CD4-positive, alpha-beta memory T cell (primary cell): ENCODE data around the gene ARHGAP19. TPM values are rescaled to one million over a fixed set of nuclear protein-coding genes. Genes with fewer than 3 reads are reported as not detected.

Experiments
- CTCF ChIA-PET: fragments of 350-600 bp; sonication (Branson Sonifier 250); formaldehyde crosslinking; loops from one replicate; lab custom pipeline; 2021; ENCODE audit warnings: inconsistent platforms; ENCODE audit not compliant: partially characterized antibody; lab: Charles Lee
- POLR2A ChIA-PET: fragments of 350-600 bp; sonication (Branson Sonifier 250); formaldehyde crosslinking; loops from one replicate; lab custom pipeline; 2021; ENCODE audit not compliant: partially characterized antibody; lab: Charles Lee
- DNase-seq, 5 donors: peaks; one replicate each; pipeline versions ENCODE4 v3.0.0 to v3.0.0-alpha.2; 2020 to 2022; ENCODE audit warnings: mixed read lengths in 1 of 5
- H3K27ac ChIP-seq: one replicate; pipeline ENCODE4 v1.7.0; 2013; ENCODE audit warnings: low read depth, low read length
- H3K27me3 ChIP-seq: 2 replicates; pipeline ENCODE4 v1.7.0; 2013; ENCODE audit warnings: mild to moderate bottlenecking, low read length, moderate library complexity; ENCODE audit not compliant: insufficient read depth
- H3K36me3 ChIP-seq: 2 replicates; pipeline ENCODE4 v1.7.0; 2013; ENCODE audit warnings: mild to moderate bottlenecking, low read length, moderate library complexity; ENCODE audit not compliant: insufficient read depth
- H3K4me1 ChIP-seq: 2 replicates; pipeline ENCODE4 v1.7.0; 2013; ENCODE audit warnings: mild to moderate bottlenecking, low read length, moderate library complexity; ENCODE audit not compliant: insufficient read depth
- H3K4me3 ChIP-seq, 2 donors: one replicate each; pipeline ENCODE4 v1.7.0; 2013; ENCODE audit warnings: low read length in 2 of 2, mild to moderate bottlenecking in 1 of 2
- H3K9me3 ChIP-seq, 2 donors: one replicate each; pipeline ENCODE4 v1.7.0; 2013; ENCODE audit warnings: low read length in 2 of 2, control low read depth in 1 of 2; ENCODE audit not compliant: control insufficient read depth in 1 of 2
- H3K27ac Mint-ChIP-seq, 7 donors: one replicate each; pipeline ENCODE4 v1.8.0; 2020 to 2021; ENCODE audit warnings: mixed read lengths in 7 of 7, mild to moderate bottlenecking in 6 of 7, inconsistent platforms in 3 of 7, moderate library complexity in 3 of 7
- H3K27me3 Mint-ChIP-seq, 2 donors: one replicate each; pipeline ENCODE4 v1.8.0; 2020 to 2021; ENCODE audit warnings: mixed read lengths in 2 of 2
- H3K36me3 Mint-ChIP-seq, 2 donors: one replicate each; pipeline ENCODE4 v1.8.0; 2020 to 2021; ENCODE audit warnings: mixed read lengths in 2 of 2, inconsistent platforms in 1 of 2, mild to moderate bottlenecking in 1 of 2
- H3K4me1 Mint-ChIP-seq, 4 donors: one replicate each; pipeline ENCODE4 v1.8.0; 2020 to 2021; ENCODE audit warnings: mixed read lengths in 4 of 4, mild to moderate bottlenecking in 1 of 4
- H3K4me3 Mint-ChIP-seq, 8 donors: one replicate each; pipeline ENCODE4 v1.8.0; 2020 to 2021; ENCODE audit warnings: mixed read lengths in 8 of 8, mild to moderate bottlenecking in 7 of 8, moderate library complexity in 6 of 8, inconsistent platforms in 3 of 8
- H3K9me3 Mint-ChIP-seq, 8 donors: one replicate each; pipeline ENCODE4 v1.8.0; 2020 to 2021; ENCODE audit warnings: mixed read lengths in 8 of 8, mild to moderate bottlenecking in 5 of 8, inconsistent platforms in 3 of 8, moderate library complexity in 1 of 8
- intact Hi-C: fragments of 100-400 bp; cut with micrococcal nuclease; formaldehyde crosslinking; loops from one replicate; pipeline ENCODE4 v1.15.1; 2023
- polyA plus RNA-seq, 2 donors: library from polyadenylated mRNA; unstranded; fragments of 300-500 nt; fragmentation: Illumina TruSeq; gene quantifications; one replicate each; pipeline ENCODE4 v1.2.3, GENCODE V29; 2021
- total RNA-seq, 2 experiments: library from RNA; stranded (reverse); gene quantifications; one replicate each; pipeline ENCODE4 v1.2.3, GENCODE V29; 2021

The ARHGAP19 gene
- total and polyA plus RNA-seq, 4 experiments from 2014 or later, result 6.8 to 19.3 (median 13.2) TPM

- no peaks in the 10 kb centered on the region for H3K9me3 Mint-ChIP-seq
Observed at GRCh38 chr10:97224483-97225435, 67.7 kb downstream of the ARHGAP19 start.

GRCh38 chr10:97222326-97222961 is 70.0 kb downstream of the ARHGAP19 start:
- POLR2A ChIA-PET, result no interaction called here

More at GRCh38 chr10:97224483-97225435, 67.7 kb downstream of the ARHGAP19 start:
- Histone ChIP-seq H3K4me3 (no peak overlapping the region), H3K9me3 (no peaks in the 10 kb centered on the region), H3K36me3 (peaks cover 7% of the 10 kb centered on the region), H3K4me1 (no peaks in the 10 kb centered on the region), H3K27me3 (no peaks in the 10 kb centered on the region), H3K27ac (no peak overlapping the region)
- no peak for DNase-seq
- Mint-ChIP-seq H3K27ac (peak overlapping the region in 2 of 7 donors; percentile 5 to 80), H3K36me3 (peaks cover 52 to 58% of the 10 kb centered on the region in 2 donors), H3K4me1 (peaks cover 0 to 5% (median 1%) of the 10 kb centered on the region in 4 donors), H3K27me3 (no peaks in the 10 kb centered on the region), H3K4me3 (no peak overlapping the region)
- POLR2A ChIA-PET, result no interaction called here
- CTCF ChIA-PET, result interaction anchor here (0.8 to 24.1 kb wide), 5 partner anchors 10 to 152 kb away, joined by 3 to 422 read pairs (median 7); no protein-coding TSS in a partner anchor
- intact Hi-C loops, result no loop called here

GRCh38 chr10:97220355-97220754 is 72.1 kb downstream of the ARHGAP19 start:
- no peak overlapping the region for H3K4me3 Mint-ChIP-seq
- CTCF ChIA-PET, result interaction anchor here (0.6 to 24.1 kb wide), 5 partner anchors 13 to 458 kb away, joined by 3 to 422 read pairs (median 6); no protein-coding TSS in a partner anchor
- no peaks in the 10 kb centered on the region for H3K9me3 Mint-ChIP-seq
- no peaks in the 10 kb centered on the region for H3K27me3 Mint-ChIP-seq
- H3K4me1 ChIP-seq, result no peaks in the 10 kb centered on the region
- peaks cover 12 to 16% of the 10 kb centered on the region in 2 donors for H3K36me3 Mint-ChIP-seq
- intact Hi-C loops, result no loop called here
- POLR2A ChIA-PET, result no interaction called here
- H3K9me3 ChIP-seq, result no peaks in the 10 kb centered on the region
- H3K27ac ChIP-seq, result no peak overlapping the region
- H3K36me3 ChIP-seq, result no peaks in the 10 kb centered on the region
- DNase-seq, result no peak
- H3K4me3 ChIP-seq, result no peak overlapping the region
- H3K27ac Mint-ChIP-seq, result no peak overlapping the region
- H3K27me3 ChIP-seq, result no peaks in the 10 kb centered on the region
- H3K4me1 Mint-ChIP-seq, result peaks cover 6 to 15% (median 7%) of the 10 kb centered on the region in 4 donors

More at GRCh38 chr10:97222326-97222961, 70.0 kb downstream of the ARHGAP19 start:
- H3K9me3 ChIP-seq, result no peaks in the 10 kb centered on the region
- Mint-ChIP-seq H3K36me3 (peaks cover 29 to 35% of the 10 kb centered on the region in 2 donors), H3K4me1 (peaks cover 6 to 15% (median 7%) of the 10 kb centered on the region in 4 donors), H3K27me3 (no peaks in the 10 kb centered on the region), H3K27ac (peak overlapping the region in 1 of 7 donors; percentile 11), H3K4me3 (no peak overlapping the region), H3K9me3 (no peaks in the 10 kb centered on the region)
- intact Hi-C loops, result no loop called here
- H3K4me3 ChIP-seq, result no peak overlapping the region
- H3K27me3 ChIP-seq, result no peaks in the 10 kb centered on the region
- H3K36me3 ChIP-seq, result peaks cover 7% of the 10 kb centered on the region
- no peak overlapping the region for H3K27ac ChIP-seq
- CTCF ChIA-PET, result interaction anchor here (0.6 to 24.1 kb wide), 2 partner anchors 14 to 21 kb away, joined by 3 to 422 read pairs; no protein-coding TSS in a partner anchor
- DNase-seq, result no peak
- no peaks in the 10 kb centered on the region for H3K4me1 ChIP-seq

DNA sequence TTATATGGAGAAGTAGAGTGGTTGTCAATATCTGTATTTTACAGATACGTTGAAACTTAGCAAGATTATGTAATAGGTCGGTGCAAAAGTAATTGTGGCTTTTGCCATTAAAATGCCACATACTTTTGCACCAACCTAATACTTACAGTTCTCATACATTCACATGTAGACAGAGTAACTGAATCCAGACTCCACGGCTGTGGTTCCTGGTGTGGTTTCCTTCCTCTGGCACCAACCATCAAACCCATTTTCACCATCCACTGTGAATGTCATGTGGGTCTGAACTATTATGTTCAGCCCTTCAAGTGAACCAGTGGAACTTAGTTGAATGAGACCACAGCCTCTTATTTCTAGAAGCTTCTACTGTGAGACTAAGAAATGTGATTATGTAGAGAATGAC is 75.1 kb downstream of the ARHGAP19 start:
- intact Hi-C loops, result no loop called here
- H3K36me3 Mint-ChIP-seq, result peaks cover 0 to 4% of the 10 kb centered on the region in 2 donors
- no peak overlapping the region for H3K27ac Mint-ChIP-seq

DNA sequence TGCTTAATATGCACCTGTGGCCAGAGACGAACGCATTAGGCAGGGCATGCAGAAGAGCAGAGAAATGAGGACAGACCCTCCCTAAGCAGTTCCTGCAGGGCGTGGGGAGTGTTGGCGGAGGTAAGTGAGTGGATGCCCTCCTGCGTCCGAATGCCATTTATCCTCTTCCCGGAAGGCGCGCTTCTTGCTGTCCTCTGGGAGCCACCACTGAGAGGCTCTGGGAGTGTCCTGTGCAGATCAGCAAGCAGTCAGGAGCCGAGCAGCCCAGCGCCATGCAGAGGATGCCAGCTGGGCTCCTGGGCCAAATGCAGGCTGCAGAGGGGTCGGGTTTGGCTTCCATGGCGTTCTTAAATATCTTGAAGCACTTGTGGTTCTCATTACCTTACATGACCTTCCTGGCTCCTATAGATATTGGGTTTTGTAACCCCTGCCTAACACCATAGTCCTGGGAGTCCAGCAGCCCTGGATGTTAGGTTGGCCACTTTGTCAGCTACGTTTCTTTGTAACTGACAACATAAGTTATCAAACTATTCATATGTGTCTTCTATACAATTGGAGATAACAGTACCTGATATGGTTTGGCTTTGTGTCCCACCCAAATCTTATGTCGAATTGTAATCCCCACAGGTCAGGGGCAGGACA is 76.7 kb downstream of the ARHGAP19 start:
- Histone ChIP-seq H3K4me1 (no peaks in the 10 kb centered on the region), H3K9me3 (no peaks in the 10 kb centered on the region), H3K27me3 (no peaks in the 10 kb centered on the region), H3K36me3 (no peaks in the 10 kb centered on the region), H3K4me3 (no peak overlapping the region), H3K27ac (no peak overlapping the region)
- peaks cover 0 to 4% of the 10 kb centered on the region in 2 donors for H3K36me3 Mint-ChIP-seq
- ChIA-PET CTCF (interaction anchor here (3.7 to 24.1 kb wide), 2 partner anchors 15 to 143 kb away, joined by 25 to 422 read pairs; no protein-coding TSS in a partner anchor), POLR2A (no interaction called here)
- no peak overlapping the region for H3K4me3 Mint-ChIP-seq
- intact Hi-C loops, result no loop called here
- peaks cover 6 to 10% (median 7%) of the 10 kb centered on the region in 4 donors for H3K4me1 Mint-ChIP-seq
- H3K27ac Mint-ChIP-seq, result no peak overlapping the region
- no peaks in the 10 kb centered on the region for H3K9me3 Mint-ChIP-seq
- DNase-seq, result no peak
- no peaks in the 10 kb centered on the region for H3K27me3 Mint-ChIP-seq

More for the DNA sequence above, 75.1 kb downstream of the ARHGAP19 start:
- Histone ChIP-seq H3K9me3 (no peaks in the 10 kb centered on the region), H3K27ac (no peak overlapping the region), H3K4me3 (no peak overlapping the region), H3K36me3 (no peaks in the 10 kb centered on the region), H3K4me1 (no peaks in the 10 kb centered on the region), H3K27me3 (no peaks in the 10 kb centered on the region)
- no peaks in the 10 kb centered on the region for H3K9me3 Mint-ChIP-seq
- H3K4me1 Mint-ChIP-seq, result peaks cover 6 to 10% (median 7%) of the 10 kb centered on the region in 4 donors
- no peak overlapping the region for H3K4me3 Mint-ChIP-seq
- no peak for DNase-seq
- H3K27me3 Mint-ChIP-seq, result no peaks in the 10 kb centered on the region
- CTCF ChIA-PET, result interaction anchor here (1.4 to 24.1 kb wide), 3 partner anchors 16 to 181 kb away, joined by 3 to 422 read pairs (median 25); no protein-coding TSS in a partner anchor
- POLR2A ChIA-PET, result no interaction called here

GRCh38 chr10:97213431-97213830 is 79.0 kb downstream of the ARHGAP19 start:
- Mint-ChIP-seq H3K4me1 (peaks cover 3 to 7% (median 5%) of the 10 kb centered on the region in 4 donors), H3K27me3 (no peaks in the 10 kb centered on the region), H3K4me3 (no peak overlapping the region), H3K9me3 (peaks cover 0 to 2% (median 0%) of the 10 kb centered on the region in 8 donors), H3K27ac (no peak overlapping the region), H3K36me3 (no peaks in the 10 kb centered on the region)
- Histone ChIP-seq H3K36me3 (no peaks in the 10 kb centered on the region), H3K9me3 (no peaks in the 10 kb centered on the region), H3K4me1 (no peaks in the 10 kb centered on the region), H3K27ac (no peak overlapping the region), H3K27me3 (no peaks in the 10 kb centered on the region), H3K4me3 (no peak overlapping the region)
- POLR2A ChIA-PET, result no interaction called here
- CTCF ChIA-PET, result interaction anchor here (14.1 to 24.1 kb wide), 2 partner anchors 12 to 136 kb away, joined by 417 to 422 read pairs; no protein-coding TSS in a partner anchor
- intact Hi-C loops, result no loop called here
- no peak for DNase-seq
